Calu3 (cell line): Measurements from ENCODE around the gene ZNF675. TPM values are rescaled to one million over a fixed set of nuclear protein-coding genes. Genes with fewer than 3 reads are reported as not detected.
"Not testable (repeated sequence)": the region's sequence is repeated elsewhere in the genome, so short reads cannot be mapped to it uniquely, and the experiment has no call there.

ENCODE experiments used
- BruUV-seq: library from RNA; stranded (reverse); fragments of 400-500 nt; replicated peaks from 2 replicates; lab custom pipeline; 2021; lab: Mats Ljungman, UMichigan
- CTCF ChIA-PET: fragments of 300-600 bp; sonication (Branson Sonifier 250); formaldehyde crosslinking; loops from one replicate; lab custom pipeline; 2022; ENCODE audit warnings: antibody characterized with exemption; lab: Charles Lee
- DNase-seq: peaks from one replicate; pipeline ENCODE4 v3.0.0; 2022
- H3K27ac Mint-ChIP-seq: one replicate; pipeline ENCODE4 v1.8.0; 2022; ENCODE audit warnings: mixed read lengths; ENCODE audit not compliant: unreplicated experiment
- H3K27me3 Mint-ChIP-seq: one replicate; pipeline ENCODE4 v1.8.0; 2022; ENCODE audit warnings: mixed read lengths; ENCODE audit not compliant: unreplicated experiment
- H3K36me3 Mint-ChIP-seq: one replicate; pipeline ENCODE4 v1.8.0; 2022; ENCODE audit warnings: mild to moderate bottlenecking, moderate library complexity, mixed read lengths; ENCODE audit not compliant: insufficient read depth, unreplicated experiment
- H3K4me1 Mint-ChIP-seq: one replicate; pipeline ENCODE4 v1.8.0; 2022; ENCODE audit warnings: mild to moderate bottlenecking, low read depth, mixed read lengths; ENCODE audit not compliant: unreplicated experiment
- H3K4me3 Mint-ChIP-seq: one replicate; pipeline ENCODE4 v1.8.0; 2022; ENCODE audit warnings: mild to moderate bottlenecking, low read depth, moderate library complexity, mixed read lengths; ENCODE audit not compliant: unreplicated experiment
- H3K9me3 Mint-ChIP-seq: one replicate; pipeline ENCODE4 v1.8.0; 2022; ENCODE audit warnings: low read depth, mixed read lengths; ENCODE audit not compliant: unreplicated experiment
- CTCF ChIP-seq: fragments of 200-600 bp; IDR thresholded peaks from one replicate; pipeline ENCODE4 v1.8.0; 2022; ENCODE audit warnings: antibody characterized with exemption; ENCODE audit not compliant: unreplicated experiment
- intact Hi-C: fragments of 100-400 bp; cut with micrococcal nuclease; formaldehyde crosslinking; loops from one replicate; pipeline ENCODE4 v1.10.0; 2022; ENCODE audit not compliant: unreplicated experiment
- total RNA-seq: library from RNA; stranded (reverse); gene quantifications from 2 replicates; pipeline ENCODE4 v1.2.3, GENCODE V29; 2022

The ZNF675 gene
- total RNA-seq, 1 experiment from 2014 or later, result 15.6 TPM

GRCh38 chr19:23709347-23709746 is 22.3 kb upstream of the ZNF675 start:
- no peak for DNase-seq
- H3K4me1 Mint-ChIP-seq, result no peaks in the 10 kb centered on the region
- no peaks in the 10 kb centered on the region for H3K36me3 Mint-ChIP-seq
- no peaks in the 10 kb centered on the region for H3K27me3 Mint-ChIP-seq
- H3K4me3 Mint-ChIP-seq, result no peak overlapping the region
- BruUV-seq, result no TSS peak
- no peak for TF ChIP-seq CTCF
- intact Hi-C loops, result no loop called here
- no peak overlapping the region for H3K27ac Mint-ChIP-seq
- H3K9me3 Mint-ChIP-seq, result no peaks in the 10 kb centered on the region
- CTCF ChIA-PET, result no interaction called here

- no peak for DNase-seq
- intact Hi-C loops, result no loop called here
- no TSS peak for BruUV-seq
- Mint-ChIP-seq H3K27me3 (no peaks in the 10 kb centered on the region), H3K36me3 (no peaks in the 10 kb centered on the region), H3K4me1 (no peaks in the 10 kb centered on the region), H3K27ac (no peak overlapping the region), H3K4me3 (no peak overlapping the region), H3K9me3 (peaks cover 9% of the 10 kb centered on the region)
- TF ChIP-seq CTCF, result no peak
- CTCF ChIA-PET, result interaction anchor here (0.7 kb wide), 1 partner anchor 171 kb away, joined by 3 read pairs; no protein-coding TSS in a partner anchor
Measured at GRCh38 chr19:23706657-23707056, 19.6 kb upstream of the ZNF675 start.

- DNase-seq, result no peak
- no peaks in the 10 kb centered on the region for H3K36me3 Mint-ChIP-seq
Measured at GRCh38 chr19:23699521-23699860, 12.5 kb upstream of the ZNF675 start.

GRCh38 chr19:23698711-23699520 is 11.9 kb upstream of the ZNF675 start:
- Mint-ChIP-seq H3K27ac (no peak overlapping the region), H3K36me3 (no peaks in the 10 kb centered on the region), H3K4me3 (no peak overlapping the region), H3K9me3 (peaks cover 20% of the 10 kb centered on the region), H3K4me1 (no peaks in the 10 kb centered on the region), H3K27me3 (no peaks in the 10 kb centered on the region)
- no peak for DNase-seq
- no TSS peak for BruUV-seq
- intact Hi-C loops, result no loop called here
- CTCF ChIA-PET, result no interaction called here
- no peak for TF ChIP-seq CTCF

More at GRCh38 chr19:23699521-23699860, 12.5 kb upstream of the ZNF675 start:
- BruUV-seq, result no TSS peak
- Mint-ChIP-seq H3K27ac (no peak overlapping the region), H3K9me3 (peaks cover 20% of the 10 kb centered on the region), H3K27me3 (no peaks in the 10 kb centered on the region), H3K4me1 (no peaks in the 10 kb centered on the region), H3K4me3 (no peak overlapping the region)
- no peak for TF ChIP-seq CTCF
- intact Hi-C loops, result no loop called here
- CTCF ChIA-PET, result no interaction called here

GRCh38 chr19:23692937-23693336 is 5.9 kb upstream of the ZNF675 start:
- CTCF ChIA-PET, H3K36me3 Mint-ChIP-seq, DNase-seq, intact Hi-C loops, H3K27ac Mint-ChIP-seq, H3K27me3 Mint-ChIP-seq, H3K4me1 Mint-ChIP-seq, H3K4me3 Mint-ChIP-seq, BruUV-seq: not testable (repeated sequence)
- peaks cover 14% of the 10 kb centered on the region for H3K9me3 Mint-ChIP-seq
